Fibroblast of lung (primary cell): ENCODE measurements around the gene OR12D1. TPM values are rescaled to one million over a fixed set of nuclear protein-coding genes. Genes with fewer than 3 reads are reported as not detected.

ENCODE experiments used
- DNase-seq, 2 donors: peaks; one replicate each; pipeline versions ENCODE4 v3.0.0 to v3.0.0-alpha.2; 2010; ENCODE audit warnings: low read depth in 2 of 2
- H2AFZ ChIP-seq: 2 replicates; pipeline ENCODE4 v1.5.1; 2012; ENCODE audit warnings: low read length, control low read depth, inconsistent platforms
- H3K27ac ChIP-seq: 2 replicates; pipeline ENCODE4 v1.5.1; 2011; ENCODE audit warnings: low read length, control low read depth; ENCODE audit not compliant: insufficient read depth
- H3K27me3 ChIP-seq: 2 replicates; pipeline ENCODE4 v1.5.1; 2011; ENCODE audit warnings: mild to moderate bottlenecking, low read length; ENCODE audit not compliant: control insufficient read depth, insufficient read depth
- H3K36me3 ChIP-seq: 2 replicates; pipeline ENCODE4 v1.5.1; 2011; ENCODE audit warnings: low read length; ENCODE audit not compliant: control insufficient read depth, insufficient read depth
- H3K4me1 ChIP-seq: 2 replicates; pipeline ENCODE4 v1.5.1; 2011; ENCODE audit warnings: low read length; ENCODE audit not compliant: control insufficient read depth, insufficient read depth; ENCODE audit errors: extremely low read depth
- H3K4me2 ChIP-seq: 2 replicates; pipeline ENCODE4 v1.5.1; 2011; ENCODE audit warnings: low read length, control low read depth; ENCODE audit not compliant: insufficient read depth; ENCODE audit errors: extremely low read depth
- H3K4me3 ChIP-seq, 4 experiments: fragments of 200-600 bp in 1 of 4; sonication (generic) in 1 of 4; replicated peaks in 1 of 4; 2 replicates each; pipeline ENCODE4 v1.5.1; 2011 to 2016; ENCODE audit warnings: low read length in 4 of 4, low read depth in 3 of 4, mild to moderate bottlenecking in 3 of 4, control low read depth in 2 of 4, inconsistent platforms in 1 of 4, mixed read lengths in 1 of 4; ENCODE audit not compliant: insufficient read depth in 1 of 4; ENCODE audit errors: control extremely low read depth in 1 of 4
- H3K79me2 ChIP-seq: 2 replicates; pipeline ENCODE4 v1.5.1; 2012; ENCODE audit warnings: mild to moderate bottlenecking, low read length, inconsistent platforms; ENCODE audit not compliant: control insufficient read depth, insufficient read depth
- H3K9ac ChIP-seq: 2 replicates; pipeline ENCODE4 v1.5.1; 2011; ENCODE audit warnings: mild to moderate bottlenecking, low read length, control low read depth; ENCODE audit not compliant: insufficient read depth
- H3K9me3 ChIP-seq: 2 replicates; pipeline ENCODE4 v1.5.1; 2012; ENCODE audit warnings: low read depth, low read length; ENCODE audit not compliant: control insufficient read depth, insufficient read depth
- H4K20me1 ChIP-seq: 2 replicates; pipeline ENCODE4 v1.5.1; 2011; ENCODE audit warnings: low read length; ENCODE audit not compliant: control insufficient read depth, insufficient read depth; ENCODE audit errors: extremely low read depth
- EZH2 ChIP-seq: IDR thresholded peaks from 2 replicates; pipeline ENCODE4 v1.5.1; 2012; ENCODE audit warnings: low read length, control low read depth, mild to moderate bottlenecking; ENCODE audit errors: missing control alignments
- polyA plus RNA-seq, 2 donors: library from polyadenylated mRNA; depleted of rRNA in 1 of 2; stranded (reverse) in 1 of 2; unstranded in 1 of 2; fragments of >200 nt; gene quantifications; 2 replicates each; pipeline ENCODE4 v1.2.1, GENCODE V29; 2011 to 2012; ENCODE audit warnings: missing spikeins in 1 of 2
- total RNA-seq: library from RNA; depleted of rRNA; stranded (reverse); fragments of >200 nt; gene quantifications from 2 replicates; pipeline ENCODE4 v1.2.1, GENCODE V29; 2014
- TF ChIP-seq, protein P1 (sequence below), 2 donors: IDR thresholded peaks in 1 of 2; conservative IDR thresholded peaks in 1 of 2; 1 replicate in 1 of 2; 2 replicates in 1 of 2; pipeline ENCODE4 v1.5.1; 2011 to 2012; ENCODE audit warnings: low read length in 2 of 2, control low read depth in 1 of 2, inconsistent platforms in 1 of 2, low read depth in 1 of 2, mild to moderate bottlenecking in 1 of 2

The OR12D1 gene
- total and polyA plus RNA-seq, 2 donors (not counting 1 experiment from before 2014, with no cell fraction given): not detected

DNA sequence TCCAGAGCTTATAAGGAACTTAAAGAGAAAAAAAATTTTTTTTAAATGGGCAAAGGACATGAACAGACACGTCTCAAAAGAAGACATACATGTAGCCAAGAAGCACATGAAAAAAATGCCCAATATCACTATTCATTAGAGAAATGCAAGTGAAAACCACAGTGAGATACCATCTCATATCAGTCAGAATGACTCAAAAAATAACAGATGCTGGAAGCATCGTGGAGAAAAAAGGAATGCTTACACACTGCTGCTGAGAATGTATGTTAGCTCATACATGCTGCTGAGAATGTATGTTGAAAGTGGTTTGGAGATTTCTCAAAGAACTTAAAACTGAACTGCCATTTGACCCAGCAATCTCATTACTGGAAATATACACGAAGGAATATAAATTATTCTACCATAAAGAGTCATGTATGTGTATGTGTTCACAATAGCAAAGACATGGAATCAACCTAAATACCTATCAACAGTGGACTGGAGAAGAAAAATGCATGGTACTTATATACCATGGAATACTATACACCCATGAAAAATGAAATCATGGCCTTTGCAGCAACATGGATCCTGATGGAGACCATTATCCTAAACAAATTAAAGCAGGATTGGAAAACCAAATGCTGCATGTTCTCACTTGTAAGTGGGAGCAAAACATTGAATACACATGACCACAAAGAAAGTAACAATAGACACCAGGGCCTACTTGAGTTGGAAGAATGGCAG lies 36.9 kb downstream of the OR12D1 start:
- Histone ChIP-seq H4K20me1 (no peaks in the 10 kb centered on the region), H3K27ac (no peak overlapping the region), H3K36me3 (no peaks in the 10 kb centered on the region), H3K79me2 (no peaks in the 10 kb centered on the region), H3K9me3 (no peaks in the 10 kb centered on the region), H3K27me3 (no peaks in the 10 kb centered on the region), H2AFZ (no peak overlapping the region), H3K9ac (no peak overlapping the region), H3K4me2 (no peak overlapping the region), H3K4me1 (no peaks in the 10 kb centered on the region), H3K4me3 (no peak overlapping the region)
- no peak for TF ChIP-seq EZH2
- TF ChIP-seq, protein P1, sequence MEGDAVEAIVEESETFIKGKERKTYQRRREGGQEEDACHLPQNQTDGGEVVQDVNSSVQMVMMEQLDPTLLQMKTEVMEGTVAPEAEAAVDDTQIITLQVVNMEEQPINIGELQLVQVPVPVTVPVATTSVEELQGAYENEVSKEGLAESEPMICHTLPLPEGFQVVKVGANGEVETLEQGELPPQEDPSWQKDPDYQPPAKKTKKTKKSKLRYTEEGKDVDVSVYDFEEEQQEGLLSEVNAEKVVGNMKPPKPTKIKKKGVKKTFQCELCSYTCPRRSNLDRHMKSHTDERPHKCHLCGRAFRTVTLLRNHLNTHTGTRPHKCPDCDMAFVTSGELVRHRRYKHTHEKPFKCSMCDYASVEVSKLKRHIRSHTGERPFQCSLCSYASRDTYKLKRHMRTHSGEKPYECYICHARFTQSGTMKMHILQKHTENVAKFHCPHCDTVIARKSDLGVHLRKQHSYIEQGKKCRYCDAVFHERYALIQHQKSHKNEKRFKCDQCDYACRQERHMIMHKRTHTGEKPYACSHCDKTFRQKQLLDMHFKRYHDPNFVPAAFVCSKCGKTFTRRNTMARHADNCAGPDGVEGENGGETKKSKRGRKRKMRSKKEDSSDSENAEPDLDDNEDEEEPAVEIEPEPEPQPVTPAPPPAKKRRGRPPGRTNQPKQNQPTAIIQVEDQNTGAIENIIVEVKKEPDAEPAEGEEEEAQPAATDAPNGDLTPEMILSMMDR (conservative IDR thresholded peaks at IDR 0.05 in 1 of 2, IDR thresholded peaks at IDR 0.05 in 1 of 2; ENCODE audit: low read depth in 1 of 2, low read length in 2 of 2): no peak
- peak in 1 of 2 donors; percentile 3 for DNase-seq

DNA sequence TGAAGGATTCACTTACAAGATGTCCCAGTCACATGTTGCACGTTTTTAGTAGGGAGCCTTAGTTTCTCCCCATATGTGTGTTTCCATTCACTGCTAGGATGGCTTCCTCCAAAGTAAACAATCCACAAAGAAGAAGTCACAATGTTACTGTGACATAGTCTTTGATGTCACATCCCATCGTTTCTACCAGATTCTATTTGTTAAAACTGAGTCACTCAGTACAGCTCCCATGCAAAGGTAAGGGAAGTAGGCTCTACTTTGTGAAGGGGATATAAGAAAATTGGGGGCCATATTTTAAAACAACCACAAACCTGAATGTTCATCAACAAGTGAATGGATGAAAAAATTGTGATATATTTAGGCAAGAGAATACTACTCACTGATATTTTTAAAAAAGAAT lies 42.2 kb downstream of the OR12D1 start, which contains the start of the genes OR11A1 and OR2H1:
OR11A1 (minus strand) TSS at position 101 of the 400 bp plus-strand sequence. CDS start 29,430 bp downstream, outside the sequence.
OR2H1 (plus strand) TSS at position 185 of the 400 bp plus-strand sequence. CDS start 4,615 bp downstream, outside the sequence.
- Histone ChIP-seq H3K4me3 (no peak within 1 kb of the TSS), H3K9me3 (no peaks in the 10 kb centered on the region), H4K20me1 (no peaks in the 10 kb centered on the region), H3K4me2 (no peak within 1 kb of the TSS), H3K9ac (no peak within 1 kb of the TSS), H3K27ac (no peak within 1 kb of the TSS), H3K4me1 (no peaks in the 10 kb centered on the region), H2AFZ (no peak within 1 kb of the TSS), H3K79me2 (no peaks in the 10 kb centered on the region), H3K36me3 (no peaks in the 10 kb centered on the region), H3K27me3 (no peaks in the 10 kb centered on the region)
- TF ChIP-seq, protein P1 (conservative IDR thresholded peaks at IDR 0.05 in 1 of 2, IDR thresholded peaks at IDR 0.05 in 1 of 2; ENCODE audit: low read depth in 1 of 2, low read length in 2 of 2): no peak
- TF ChIP-seq EZH2: no peak
- DNase-seq: no peak

DNA sequence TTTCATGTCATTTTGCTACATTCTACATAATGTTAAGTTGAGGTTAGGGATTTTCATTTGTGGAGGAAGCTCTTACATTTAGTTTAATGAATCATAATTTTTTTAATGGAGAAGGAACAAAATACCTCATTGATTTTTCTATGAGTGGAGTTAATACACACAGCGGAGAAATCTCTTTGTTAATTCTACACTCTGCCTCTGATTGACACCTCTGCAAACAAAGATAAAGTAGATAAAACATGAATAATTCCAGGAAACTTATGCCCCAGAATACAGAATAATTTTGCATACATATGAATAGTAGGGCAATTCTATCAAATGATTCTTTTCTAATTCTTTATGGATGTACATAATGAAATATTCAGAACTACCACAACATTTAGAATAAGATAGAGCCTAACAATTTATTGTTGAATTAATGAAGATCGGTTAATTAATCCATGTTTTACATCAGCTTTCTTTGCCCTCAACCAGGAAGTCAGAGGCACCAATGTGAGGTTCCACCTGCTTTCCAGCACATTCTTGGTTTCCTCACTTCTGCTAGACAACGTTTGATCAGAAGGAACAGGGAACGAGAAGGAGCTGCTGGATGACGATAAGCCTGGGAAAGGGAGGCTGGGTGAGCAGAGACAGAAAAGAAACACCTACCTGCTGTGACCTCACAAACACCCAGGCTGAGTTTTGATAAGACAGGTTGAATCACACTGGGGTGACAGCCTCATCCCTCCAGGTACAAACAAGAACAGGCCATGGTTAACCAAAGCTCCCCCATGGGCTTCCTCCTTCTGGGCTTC lies 46.5 kb downstream of the OR12D1 start:
- H3K9ac ChIP-seq: no peak overlapping the region
- no peaks in the 10 kb centered on the region for H3K4me1 ChIP-seq
- H4K20me1 ChIP-seq: no peaks in the 10 kb centered on the region
- H3K9me3 ChIP-seq: no peaks in the 10 kb centered on the region
- H2AFZ ChIP-seq: no peak overlapping the region
- no peaks in the 10 kb centered on the region for H3K27me3 ChIP-seq
- H3K79me2 ChIP-seq: no peaks in the 10 kb centered on the region
- H3K27ac ChIP-seq: no peak overlapping the region
- no peak overlapping the region for H3K4me2 ChIP-seq
- no peak for DNase-seq
- no peaks in the 10 kb centered on the region for H3K36me3 ChIP-seq
- TF ChIP-seq, protein P1 (conservative IDR thresholded peaks at IDR 0.05 in 1 of 2, IDR thresholded peaks at IDR 0.05 in 1 of 2; ENCODE audit: low read depth in 1 of 2, low read length in 2 of 2): no peak
- TF ChIP-seq EZH2: no peak
- no peak overlapping the region for H3K4me3 ChIP-seq
